Jurkat, Clone E6-1 (cell line): ENCODE results near the gene MGAT4A.
"Not testable (repeated sequence)": the region's sequence is repeated elsewhere in the genome, so short reads cannot be mapped to it uniquely, and the experiment has no call there.

Source experiments
- DNase-seq: peaks from one replicate; pipeline ENCODE4 v3.0.0-alpha.2; 2011; ENCODE audit warnings: low read depth, low spot score
- H3K4me3 ChIP-seq: 2 replicates; pipeline ENCODE4 v1.5.1; 2011; ENCODE audit warnings: mild to moderate bottlenecking, low read length, control low read depth, moderate library complexity

The MGAT4A gene

DNA sequence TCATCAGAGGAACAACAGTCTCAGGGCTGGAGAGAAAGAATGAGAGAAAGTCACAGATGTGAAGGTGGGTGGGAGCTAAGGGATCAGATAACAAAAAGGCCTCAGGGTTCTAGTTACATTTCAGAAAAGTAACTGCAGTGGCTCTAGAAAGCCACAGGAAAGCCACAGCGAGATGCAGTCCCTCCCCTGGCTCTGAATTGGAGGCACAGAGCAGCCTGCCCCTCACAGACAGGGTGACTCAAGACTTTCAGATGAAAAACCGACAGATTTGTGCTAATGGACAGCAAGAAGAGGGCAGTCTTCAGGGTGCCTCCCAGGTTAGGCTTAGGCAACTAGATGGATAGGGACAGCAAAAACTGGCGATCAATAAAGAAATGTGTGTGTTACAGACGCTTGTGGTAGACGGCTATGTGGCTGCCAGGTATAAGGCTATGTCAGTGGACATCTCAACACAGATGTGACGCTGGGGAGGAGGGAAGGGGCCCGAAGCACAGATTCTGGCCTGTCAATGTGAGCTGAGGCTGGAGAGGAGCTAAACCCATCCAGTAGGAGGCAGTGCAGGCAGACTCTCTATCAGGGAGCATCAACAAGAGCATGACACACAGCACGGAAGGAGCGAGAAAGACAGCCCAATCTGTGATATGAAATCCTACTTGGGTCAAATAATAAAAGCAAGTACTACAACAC lies 96.4 kb downstream of the MGAT4A start:
- peak overlapping the region; percentile 17; the same call in 1 of the 2 replicates for H3K4me3 ChIP-seq
- peak; percentile 88 for DNase-seq

DNA sequence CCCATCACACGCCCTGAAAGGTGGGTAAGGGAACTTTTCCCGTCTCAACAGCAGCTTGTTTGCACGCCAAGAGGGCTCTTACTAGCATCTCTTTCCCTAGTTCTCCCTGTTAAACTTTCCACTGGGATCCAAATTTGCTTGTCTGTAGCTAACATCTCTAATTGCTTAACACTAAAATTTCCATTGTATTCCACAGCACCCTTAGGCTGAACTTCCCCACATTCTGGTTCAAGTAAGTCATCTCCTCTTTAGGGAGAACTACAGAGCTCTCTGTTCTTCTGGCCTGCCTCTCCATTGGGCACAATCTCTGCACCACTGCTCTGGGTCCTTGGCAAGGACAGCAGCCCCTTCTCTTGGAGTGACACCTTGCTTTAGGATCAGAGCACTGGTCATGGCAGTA lies 98.6 kb downstream of the MGAT4A start:
- no peak for DNase-seq
- no peak overlapping the region for H3K4me3 ChIP-seq

DNA sequence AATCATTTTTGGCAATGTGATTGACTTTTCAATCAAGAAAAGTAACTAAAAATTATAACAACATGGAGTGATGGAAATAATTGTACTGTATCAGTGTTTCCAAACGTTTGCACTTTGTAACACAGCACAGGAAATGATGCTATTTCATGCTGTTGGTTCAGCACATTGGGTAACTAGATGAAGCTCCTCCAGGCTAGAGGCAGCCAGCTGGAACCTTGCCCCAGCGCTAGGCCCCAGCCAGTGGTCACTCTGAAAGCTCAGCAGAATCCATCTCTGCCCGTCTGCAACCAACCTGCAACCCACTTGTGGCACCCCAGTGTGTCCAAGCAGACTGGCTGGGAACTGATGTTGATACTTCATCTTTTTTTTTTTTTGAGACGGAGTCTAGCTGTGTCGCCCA lies 107.3 kb downstream of the MGAT4A start:
- DNase-seq = no peak
- no peak overlapping the region for H3K4me3 ChIP-seq

DNA sequence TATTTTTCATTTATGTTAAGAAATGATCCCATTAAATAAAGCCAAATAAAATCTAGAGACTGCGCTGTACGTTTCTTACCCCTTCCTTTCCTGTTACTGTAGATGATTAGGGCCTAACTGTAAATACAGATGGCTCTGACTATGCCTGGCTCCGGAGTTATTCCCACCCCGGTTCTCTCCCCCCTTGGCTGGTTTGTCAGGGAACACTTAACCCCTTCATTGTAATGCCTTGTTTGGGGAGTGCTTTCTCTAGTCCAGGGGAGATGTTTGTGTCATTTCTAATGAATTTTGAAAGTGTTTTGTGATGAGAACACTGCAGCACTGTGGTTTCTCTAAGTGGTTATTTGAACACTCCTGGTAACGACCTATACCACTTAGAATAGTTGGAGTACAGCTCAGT lies 113.8 kb downstream of the MGAT4A start:
- no peak for DNase-seq
- no peak overlapping the region for H3K4me3 ChIP-seq

DNA sequence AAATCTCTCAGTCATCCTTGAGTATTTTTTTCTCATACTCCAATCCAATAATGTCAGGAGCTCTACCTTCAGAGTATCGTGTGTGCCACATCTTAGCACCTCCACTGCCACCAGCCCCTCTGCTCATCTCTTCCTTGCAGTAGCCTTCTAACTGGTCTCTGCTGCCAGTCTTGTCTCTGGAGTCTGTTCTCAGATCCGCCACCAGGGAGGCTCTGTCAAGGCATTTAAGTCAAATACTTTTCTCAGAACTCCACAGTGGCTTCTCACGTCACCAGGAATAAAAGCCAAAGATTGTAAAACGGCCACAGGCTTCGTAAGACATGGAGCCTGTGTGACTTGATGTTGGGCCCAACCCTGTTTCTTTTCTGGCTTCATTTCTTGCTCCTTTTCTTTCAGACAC lies 115.5 kb downstream of the MGAT4A start:
- no peak for DNase-seq
- H3K4me3 ChIP-seq = no peak overlapping the region

DNA sequence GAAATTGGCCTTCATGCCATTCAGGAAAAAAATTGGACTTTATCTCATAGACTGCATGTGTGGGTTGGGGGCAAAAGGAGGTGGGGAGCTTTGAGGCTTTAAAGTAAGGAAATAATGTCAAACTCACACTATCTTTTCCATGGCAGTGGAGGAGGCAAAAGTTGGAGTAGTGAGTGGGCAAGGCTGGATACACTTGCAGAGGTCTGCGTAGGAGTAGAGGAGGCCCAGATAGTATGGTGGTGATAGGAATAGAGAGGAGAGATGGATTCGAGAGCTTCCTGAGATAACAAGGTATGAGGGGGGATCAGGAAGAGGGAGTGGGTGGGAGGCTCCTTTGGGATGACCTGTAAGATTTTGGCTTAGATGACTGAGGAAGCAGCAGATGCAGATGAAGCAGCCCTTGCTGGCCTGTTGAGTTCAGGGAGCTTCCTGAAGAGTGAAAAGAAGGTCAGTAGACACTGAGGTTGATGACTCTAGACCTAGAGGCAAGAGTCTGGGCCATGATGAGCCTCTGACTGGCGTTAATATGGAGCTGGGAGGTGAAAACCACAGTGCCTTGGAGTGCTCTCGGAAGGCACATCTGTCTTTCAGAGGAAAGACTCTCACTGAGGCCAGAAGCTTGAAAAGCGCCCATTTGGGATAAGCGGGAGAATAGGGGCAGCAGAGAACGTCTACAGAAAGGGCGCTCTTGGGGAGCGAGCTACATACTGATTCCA lies 116.8 kb downstream of the MGAT4A start:
- DNase-seq = no peak
- H3K4me3 ChIP-seq = no peak overlapping the region

DNA sequence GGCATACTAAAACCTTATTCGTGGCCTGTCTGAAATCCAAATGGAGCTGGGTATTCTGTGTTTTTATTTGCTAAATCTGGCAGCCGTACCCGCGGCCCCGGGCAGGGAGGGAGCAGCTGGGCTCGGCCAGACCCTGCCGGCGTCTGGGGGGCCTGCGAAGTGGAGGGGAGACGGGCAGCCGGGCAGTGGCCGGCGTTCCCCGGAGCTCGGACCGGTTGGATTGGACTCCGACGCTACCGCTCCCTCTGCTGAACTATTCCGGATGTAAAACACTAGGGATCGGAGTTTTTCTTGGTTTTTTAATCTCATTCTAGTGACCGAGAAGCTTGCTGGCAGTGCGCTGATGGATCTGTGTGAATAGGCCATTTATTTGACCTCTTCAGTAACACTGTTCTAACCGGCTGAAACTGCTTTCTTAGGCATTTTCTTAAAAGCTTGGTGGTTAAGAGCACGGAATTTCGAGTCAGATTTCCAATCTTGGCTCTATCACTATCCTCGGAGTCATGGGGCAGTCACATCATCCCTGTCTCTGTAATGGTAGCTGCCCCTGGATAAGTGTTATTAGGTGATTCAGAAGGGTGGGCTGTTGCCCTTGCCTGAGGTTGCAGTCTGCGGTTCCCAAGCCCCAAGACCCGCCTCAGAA lies 121.8 kb downstream of the MGAT4A start:
- DNase-seq = no peak
- H3K4me3 ChIP-seq = peak overlapping the region; percentile 94

DNA sequence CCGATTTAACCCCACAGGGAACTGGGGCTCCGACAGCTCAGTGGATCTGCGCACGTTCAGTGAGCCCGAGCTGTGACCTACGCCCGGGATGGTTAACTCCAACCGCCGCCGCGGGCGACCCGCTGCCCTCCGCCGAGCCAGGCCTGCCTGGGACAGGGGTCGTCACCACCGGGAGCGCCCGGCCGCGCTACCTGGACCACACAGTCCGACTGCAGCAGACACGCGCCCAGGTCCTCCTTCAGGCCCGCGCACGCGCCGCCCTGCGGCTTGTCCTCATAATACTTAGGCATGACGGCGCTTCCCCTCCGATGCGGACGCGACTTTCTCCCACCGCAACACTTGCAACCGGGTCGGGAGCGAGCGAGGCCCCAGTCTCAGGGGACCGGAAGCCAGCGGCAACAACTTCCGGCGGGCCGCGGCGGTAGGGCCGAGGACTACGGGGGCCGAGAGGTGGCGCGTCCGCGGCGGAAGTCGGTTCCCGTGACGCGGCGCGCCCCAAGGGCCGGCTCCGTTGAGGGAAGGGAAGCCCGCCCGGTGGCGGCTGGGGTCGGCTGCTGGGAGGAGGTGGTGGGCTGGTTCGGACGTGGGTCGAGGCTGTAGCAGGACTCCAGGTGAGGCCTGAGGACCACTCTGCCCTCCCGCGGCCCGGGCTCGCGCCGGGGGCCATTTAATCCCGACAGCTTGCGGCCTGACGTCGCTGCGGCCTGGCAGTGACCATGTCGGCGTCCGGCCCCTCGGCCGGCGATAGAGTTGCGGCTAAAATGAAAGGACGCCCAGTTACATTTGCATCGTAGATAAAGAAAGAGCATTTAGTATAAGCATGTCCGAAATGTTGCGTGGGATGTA lies 122.6 kb downstream of the MGAT4A start, which contains the start of the genes COA5 and UNC50:
Gene COA5 (minus strand): TSS at position 397 of the 846 bp plus-strand sequence. CDS start 107 bp downstream, at position 290.
Gene UNC50 (plus strand): TSS at position 474 of the 846 bp plus-strand sequence. CDS start 1,171 bp downstream, outside the sequence.
- peak; percentile 89 for DNase-seq
- H3K4me3 ChIP-seq = peak within 1 kb of the TSS; percentile 94

DNA sequence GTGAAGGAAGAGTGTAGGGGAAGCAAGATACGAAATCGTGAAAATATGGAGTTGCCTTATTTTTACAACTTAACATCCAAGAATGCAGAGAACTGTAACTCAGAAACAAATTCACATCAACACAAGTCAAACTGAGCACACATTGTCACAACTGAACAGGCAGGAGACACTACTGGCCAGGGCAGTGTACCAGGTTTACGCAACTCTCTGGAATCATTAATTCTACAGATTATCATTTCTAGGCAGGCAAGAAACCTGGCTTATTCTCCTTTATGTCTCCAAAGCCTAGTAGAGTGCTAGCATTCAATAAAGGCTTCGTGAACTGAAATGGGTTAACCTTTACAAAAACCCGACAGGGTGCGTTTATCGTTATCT lies 123.2 kb downstream of the MGAT4A start:
- no peak for DNase-seq
- peak overlapping the region; percentile 94 for H3K4me3 ChIP-seq

DNA sequence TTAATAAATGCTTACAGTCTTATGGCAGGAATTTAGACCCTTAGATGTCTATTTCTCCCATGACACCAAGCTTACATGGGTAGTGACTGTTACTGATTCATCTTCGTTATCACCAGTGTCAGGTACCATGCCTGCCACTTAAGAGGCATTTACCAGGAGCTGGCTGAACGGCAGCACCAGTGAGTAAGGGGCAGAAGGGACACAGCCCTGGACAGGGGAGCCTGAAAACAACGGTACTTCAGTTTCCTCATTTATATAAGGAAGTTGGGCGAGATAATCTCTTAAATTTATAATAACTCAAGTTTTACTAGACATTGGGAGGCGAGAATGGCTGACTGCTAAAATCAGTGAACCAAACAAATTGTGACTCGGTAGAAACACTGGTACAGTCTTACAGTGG lies 123.8 kb downstream of the MGAT4A start:
- H3K4me3 ChIP-seq = peak overlapping the region; percentile 94

DNA sequence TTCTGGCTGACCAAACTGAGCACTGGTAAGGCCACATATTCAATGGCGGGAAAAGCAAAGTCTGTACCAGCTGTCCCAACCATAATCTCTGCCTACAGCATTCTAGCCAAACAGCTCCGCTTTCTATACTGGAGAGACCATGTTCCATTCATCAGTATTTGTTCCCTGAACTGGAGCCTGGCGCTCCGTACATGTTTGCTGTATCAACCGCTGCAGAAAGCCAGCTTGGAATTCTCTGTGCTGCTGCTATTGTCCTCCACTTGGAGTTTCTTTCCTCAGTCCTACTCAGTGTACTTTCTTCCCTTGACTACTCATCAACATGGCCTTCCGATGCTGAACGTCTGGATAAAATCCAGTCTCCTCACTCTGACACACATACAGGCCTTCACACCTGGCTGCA lies 124.5 kb downstream of the MGAT4A start:
- no peak overlapping the region for H3K4me3 ChIP-seq

More for the DNA sequence above, 123.8 kb downstream of the MGAT4A start:
- DNase-seq = no peak

DNA sequence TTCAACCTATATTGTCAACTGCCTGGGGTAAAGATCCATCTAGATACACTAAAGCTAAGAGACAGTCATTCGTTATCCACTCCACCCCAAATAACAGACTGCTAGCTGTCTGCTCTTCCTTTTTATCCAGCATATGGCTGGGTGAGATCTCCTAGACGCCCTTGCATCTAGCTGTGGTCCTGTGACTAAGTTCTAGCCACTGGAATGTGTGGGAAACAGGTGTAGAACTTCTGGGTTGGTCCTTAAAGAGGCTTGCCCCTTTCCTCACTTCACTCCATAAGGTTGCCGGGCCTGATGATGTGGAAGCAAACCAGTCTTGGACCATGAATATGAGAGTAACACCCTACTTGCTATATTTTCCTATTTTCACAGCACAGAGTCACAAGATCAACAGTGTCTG lies 125.9 kb downstream of the MGAT4A start:
- no peak overlapping the region for H3K4me3 ChIP-seq
- DNase-seq = no peak

More for the DNA sequence above, 124.5 kb downstream of the MGAT4A start:
- no peak for DNase-seq

DNA sequence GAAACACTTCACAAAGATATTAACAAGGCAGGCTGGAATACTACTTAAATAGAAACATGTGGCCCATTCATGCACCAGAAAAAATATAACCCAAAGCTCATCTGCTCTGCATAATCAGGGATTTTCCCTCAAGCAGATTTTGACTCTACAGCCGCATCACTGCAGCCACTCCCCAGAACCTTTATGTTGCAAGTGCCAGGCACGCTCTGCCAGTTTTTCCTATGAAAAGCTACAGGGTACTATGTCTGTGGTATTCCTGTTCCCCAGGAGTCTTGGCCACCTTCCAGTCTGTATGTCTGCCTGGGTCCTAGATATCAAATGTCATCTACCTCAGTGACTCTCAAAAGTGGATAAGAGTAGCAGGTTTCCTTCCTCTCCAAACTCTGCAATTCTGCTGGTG lies 126.4 kb downstream of the MGAT4A start:
- DNase-seq = no peak
- H3K4me3 ChIP-seq = no peak overlapping the region

DNA sequence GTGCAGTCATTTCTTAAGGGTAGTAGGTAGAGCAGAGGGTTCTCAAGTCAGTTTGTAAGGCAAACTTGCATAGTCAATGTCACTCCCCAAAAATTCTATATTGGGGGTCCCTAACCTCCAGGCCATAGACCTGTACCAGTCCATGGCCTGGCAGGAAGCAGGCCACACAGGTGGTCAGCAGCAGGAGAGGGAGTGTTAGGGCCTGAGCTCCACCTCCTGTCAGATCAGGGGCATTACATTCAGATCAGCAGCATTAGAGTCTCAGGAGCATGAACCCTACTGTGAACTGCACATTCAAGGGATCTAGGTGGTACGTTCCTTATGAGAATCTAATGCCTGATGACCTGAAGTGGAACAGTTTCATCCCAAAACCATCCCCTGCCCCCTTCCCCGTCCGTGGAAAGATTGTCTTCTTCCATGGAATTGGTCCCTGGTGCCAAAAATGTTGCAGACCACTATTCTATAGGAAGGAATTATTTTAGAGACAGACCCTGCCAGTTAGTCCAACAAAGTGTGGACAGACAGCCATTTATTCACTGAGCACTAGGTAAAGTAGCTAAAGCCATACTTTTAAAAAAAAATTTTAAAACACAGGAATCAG lies 129.3 kb downstream of the MGAT4A start:
- DNase-seq = no peak
- no peak overlapping the region for H3K4me3 ChIP-seq

DNA sequence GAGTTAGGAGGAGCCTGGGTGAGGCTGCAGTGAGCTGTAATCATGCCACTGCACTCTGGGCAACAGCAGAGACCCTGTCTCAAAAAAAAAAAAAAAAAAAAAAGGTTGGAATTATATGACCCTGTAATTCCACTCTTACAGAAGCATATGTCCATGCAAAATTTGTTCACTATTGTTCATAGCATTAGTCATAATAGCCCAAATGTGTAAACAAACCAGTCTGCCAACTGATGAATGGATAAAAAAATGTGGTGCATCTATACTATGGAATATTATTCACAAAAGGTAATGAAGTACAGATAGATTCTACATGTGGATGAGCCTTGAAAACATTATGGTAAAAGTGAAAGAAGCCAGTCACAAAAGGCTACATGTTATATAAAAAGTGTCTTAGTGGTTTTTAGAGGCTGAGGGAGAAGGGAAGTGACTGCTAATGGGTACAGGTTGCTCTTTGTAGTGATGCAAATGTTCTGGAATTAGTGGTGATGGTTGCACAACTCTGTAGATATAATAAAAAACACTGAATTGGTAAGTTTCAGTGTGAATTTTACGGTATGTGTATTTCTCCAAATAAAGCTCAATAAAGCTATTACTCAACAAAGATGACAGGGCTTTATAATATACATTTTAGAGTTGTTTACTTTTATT lies 132.0 kb downstream of the MGAT4A start:
- H3K4me3 ChIP-seq = no peak overlapping the region
- DNase-seq = no peak

DNA sequence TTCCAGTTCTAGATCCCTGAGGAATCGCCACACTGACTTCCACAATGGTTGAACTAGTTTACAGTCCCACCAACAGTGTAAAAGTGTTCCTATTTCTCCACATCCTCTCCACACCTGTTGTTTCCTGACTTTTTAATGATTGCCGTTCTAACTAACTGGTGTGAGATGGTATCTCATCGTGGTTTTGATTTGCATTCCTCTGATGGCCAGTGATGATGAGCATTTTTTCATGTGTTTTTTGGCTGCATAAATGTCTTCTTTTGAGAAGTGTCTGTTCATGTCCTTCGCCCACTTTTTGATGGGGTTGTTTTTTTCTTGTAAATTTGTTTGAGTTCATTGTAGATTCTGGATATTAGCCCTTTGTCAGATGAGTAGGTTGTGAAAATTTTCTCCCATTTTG lies 136.3 kb downstream of the MGAT4A start:
- not testable (repeated sequence) for DNase-seq, H3K4me3 ChIP-seq

DNA sequence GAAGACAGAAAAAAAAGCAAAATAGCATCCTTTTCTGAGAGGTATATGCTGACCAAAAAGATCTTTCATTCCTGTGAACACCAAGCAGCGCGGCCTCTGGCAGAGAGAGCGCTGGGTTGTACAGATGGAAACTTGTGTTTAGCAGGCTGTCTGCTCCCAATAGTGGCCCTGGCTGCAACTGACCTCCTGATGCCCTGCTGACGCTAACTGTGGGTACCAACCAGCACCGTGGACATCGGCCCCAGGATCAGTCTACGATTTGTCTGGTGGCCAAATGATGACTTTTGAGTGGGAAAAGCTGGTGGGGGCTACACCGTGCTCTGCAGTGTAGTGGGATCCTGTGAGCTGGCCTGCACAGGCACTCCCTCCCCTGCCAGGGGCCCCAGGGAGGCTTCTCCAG lies 138.4 kb downstream of the MGAT4A start:
- H3K4me3 ChIP-seq = no peak overlapping the region
- DNase-seq = no peak

DNA sequence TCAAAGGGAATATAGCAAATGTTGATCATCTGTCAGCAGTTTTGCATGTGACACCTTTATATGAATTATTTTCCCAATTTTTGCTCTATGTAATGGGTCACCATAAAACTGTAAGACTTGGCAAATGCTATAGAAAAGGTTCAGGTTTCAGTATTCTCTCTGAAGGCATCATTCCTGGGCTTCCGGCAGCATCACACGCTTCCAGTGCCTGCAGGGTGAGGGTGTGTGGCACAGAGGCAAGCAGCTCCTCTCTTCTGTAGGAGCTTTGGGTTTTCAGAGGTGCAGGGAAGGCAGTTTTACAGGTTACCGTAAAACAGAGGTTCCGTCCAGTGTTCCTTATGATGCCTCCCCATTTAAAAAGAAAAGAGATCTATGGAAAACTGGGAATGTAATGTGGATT lies 141.4 kb downstream of the MGAT4A start:
- no peak for DNase-seq
- no peak overlapping the region for H3K4me3 ChIP-seq
